GM12878 (cell line): ENCODE data around the gene ASB6. TPM values are rescaled to one million over a fixed set of nuclear protein-coding genes. Genes with fewer than 3 reads are reported as not detected.

ENCODE experiments used
- ATAC-seq: fragments of 200-7000 bp; cut with Tn5 transposase; 3 replicates; pipeline ENCODE4 v1.9.1; 2020; ENCODE audit warnings: mild to moderate bottlenecking, moderate library complexity
- BruUV-seq: library from RNA; stranded (reverse); fragments of 400-500 nt; replicated peaks from 2 replicates; lab custom pipeline; 2021; lab: Mats Ljungman, UMichigan
- CTCF ChIA-PET: fragments of 300-600 bp; sonication (Branson Sonifier 250); formaldehyde crosslinking; extraction: SDS; loops from one replicate; lab custom pipeline; 2021; ENCODE audit warnings: inconsistent platforms; lab: Yijun Ruan, JAX
- POLR2A ChIA-PET: fragments of 350-600 bp; formaldehyde crosslinking; extraction: SDS; loops from one replicate; lab custom pipeline; 2021; ENCODE audit warnings: inconsistent platforms; lab: Charles Lee
- RAD21 ChIA-PET: fragments of 300-600 bp; sonication (Branson Sonifier 250); formaldehyde crosslinking; loops from one replicate; lab custom pipeline; 2023; ENCODE audit warnings: antibody characterized with exemption; ENCODE audit not compliant: unreplicated experiment; lab: Charles Lee
- SMC1A ChIA-PET: fragments of 300-600 bp; sonication (Branson Sonifier 250); formaldehyde crosslinking; loops from one replicate; lab custom pipeline; 2023; ENCODE audit not compliant: unreplicated experiment, uncharacterized antibody; lab: Charles Lee
- DNase-seq: peaks from one replicate; pipeline ENCODE4 v3.0.0-alpha.2; 2011; ENCODE audit warnings: low read depth, low spot score
- FAIRE-seq: peaks from 3 replicates; lab custom pipeline; 2011; peaks lifted over from hg19 to GRCh38; lab: Jason Lieb, UNC
- H2AFZ ChIP-seq: 2 replicates; pipeline ENCODE4 v1.6.0; 2011; ENCODE audit warnings: low read depth, low read length, control low read depth; ENCODE audit not compliant: control insufficient read depth
- H3K27ac ChIP-seq: 2 replicates; pipeline ENCODE4 v1.5.1; 2011; ENCODE audit warnings: control low read depth; ENCODE audit not compliant: control insufficient read depth, insufficient read depth
- H3K27me3 ChIP-seq, 2 experiments: replicated peaks in 1 of 2; 2 replicates each; pipeline versions ENCODE4 v1.6.0 to v1.6.1; 2011; ENCODE audit warnings: low read length in 1 of 2; ENCODE audit not compliant: control insufficient read depth in 2 of 2, insufficient read depth in 2 of 2
- H3K36me3 ChIP-seq, 2 experiments: 2 replicates each; pipeline ENCODE4 v1.5.1; 2011; ENCODE audit warnings: low read length in 1 of 2; ENCODE audit not compliant: control insufficient read depth in 2 of 2, insufficient read depth in 2 of 2
- H3K4me1 ChIP-seq: 2 replicates; pipeline ENCODE4 v1.6.1; 2011; ENCODE audit warnings: mild to moderate bottlenecking, low read length, moderate library complexity, mixed read lengths; ENCODE audit not compliant: control insufficient read depth, insufficient read depth
- H3K4me2 ChIP-seq: 2 replicates; pipeline ENCODE4 v1.6.0; 2011; ENCODE audit warnings: control low read depth; ENCODE audit not compliant: control insufficient read depth, insufficient read depth
- H3K4me3 ChIP-seq: fragments of 200-600 bp; sonication (generic); 2 replicates; pipeline ENCODE4 v1.5.1; 2016
- H3K79me2 ChIP-seq: 2 replicates; pipeline ENCODE4 v1.6.0; 2011; ENCODE audit warnings: low read length; ENCODE audit not compliant: control insufficient read depth, insufficient read depth
- H3K9ac ChIP-seq: 2 replicates; pipeline ENCODE4 v1.8.0; 2011; ENCODE audit warnings: low read length, control low read depth, mixed read lengths; ENCODE audit not compliant: control insufficient read depth, insufficient read depth
- H3K9me3 ChIP-seq: replicated peaks from 3 replicates; pipeline ENCODE4 v1.5.1; 2011; ENCODE audit warnings: mild to moderate bottlenecking, low read length; ENCODE audit not compliant: control insufficient read depth, insufficient read depth
- H4K20me1 ChIP-seq: 2 replicates; pipeline ENCODE4 v1.6.0; 2011; ENCODE audit not compliant: control insufficient read depth, insufficient read depth
- CREB1 ChIP-seq: IDR thresholded peaks from 2 replicates; pipeline ENCODE4 v1.6.1; 2012; ENCODE audit warnings: low read depth, mild to moderate bottlenecking, inconsistent platforms
- ELK1 ChIP-seq: IDR thresholded peaks from 2 replicates; pipeline ENCODE4 v1.6.1; 2012; ENCODE audit warnings: low read depth, low read length, improper control_type of control experiment
- GABPA ChIP-seq: IDR thresholded peaks from 2 replicates; pipeline ENCODE4 v1.6.1; 2014; ENCODE audit warnings: antibody characterized with exemption, low read depth, mild to moderate bottlenecking, inconsistent platforms
- IRF4 ChIP-seq: IDR thresholded peaks from 2 replicates; pipeline ENCODE4 v1.6.1; 2011; ENCODE audit warnings: low read depth, low read length
- KLF5 ChIP-seq: fragments of 450-650 bp; IDR thresholded peaks from 2 replicates; pipeline ENCODE4 v1.6.1; 2014; ENCODE audit warnings: mild to moderate bottlenecking; ENCODE audit not compliant: partially characterized antibody
- NR2C2 ChIP-seq: IDR thresholded peaks from 2 replicates; pipeline ENCODE4 v1.6.1; 2011; ENCODE audit warnings: borderline replicate concordance, low read depth; ENCODE audit not compliant: control insufficient read depth, insufficient read length
- POLR2A ChIP-seq: IDR thresholded peaks from 2 replicates; pipeline ENCODE4 v1.6.1; 2011; ENCODE audit warnings: low read depth, mild to moderate bottlenecking, low read length
- POLR2AphosphoS2 ChIP-seq: IDR thresholded peaks from 2 replicates; pipeline ENCODE4 v1.6.1; 2011; ENCODE audit warnings: low read depth, mild to moderate bottlenecking, low read length, improper control_type of control experiment, moderate library complexity
- SMAD1 ChIP-seq: fragments of 450-650 bp; IDR thresholded peaks from 2 replicates; pipeline ENCODE4 v1.6.1; 2018; ENCODE audit warnings: mild to moderate bottlenecking, low read depth; ENCODE audit not compliant: partially characterized antibody
- SMC3 ChIP-seq: IDR thresholded peaks from 2 replicates; pipeline ENCODE4 v1.6.1; 2011; ENCODE audit warnings: low read length, improper control_type of control experiment, borderline replicate concordance
- ZNF274 ChIP-seq: IDR thresholded peaks from one replicate; pipeline ENCODE4 v1.8.0; 2011; ENCODE audit not compliant: insufficient read length, insufficient read depth
- WGBS: methylation state at CpG from one replicate; pipeline ENCODE4 v1.1.6; 2016; ENCODE audit warnings: low lambda C conversion rate; ENCODE audit not compliant: insufficient replicate concordance, insufficient coverage; ENCODE audit errors: missing lambda C conversion rate; 5-methylcytosine and 5-hydroxymethylcytosine counted together
- in situ Hi-C: fragments of 300-500 bp; cut with MboI; formaldehyde crosslinking; loops from 9 replicates; pipeline ENCODE4 v1.14.3; 2018; ENCODE audit warnings: mixed read lengths
- intact Hi-C: fragments of 100-400 bp; cut with micrococcal nuclease; formaldehyde crosslinking; loops from one replicate; pipeline ENCODE4 v1.14.2; 2022; ENCODE audit not compliant: unreplicated experiment
- polyA plus RNA-seq, 11 experiments: library from polyadenylated mRNA; depleted of rRNA in 4 of 11; unstranded in 6 of 11; stranded (reverse) in 5 of 11; fragments of >200 nt; fragmentation: Nextera tagmentation in 4 of 11; fragmentation: Illumina TruSeq in 1 of 11; extraction: Ambion mirVana in 4 of 11; extraction: Trizol in 1 of 11; gene quantifications; 1 replicate in 1 of 11; 2 replicates in 10 of 11; pipeline versions ENCODE4 v1.2.1 to v1.2.3, GENCODE V29; 2011 to 2016; ENCODE audit warnings: inconsistent platforms in 2 of 11, missing spikeins in 2 of 11, low read depth in 1 of 11
- total RNA-seq, 4 experiments: library from RNA; depleted of rRNA in 3 of 4; stranded (reverse); fragments of >200 nt in 3 of 4; fragmentation: Illumina TruSeq in 1 of 4; extraction: Trizol in 1 of 4; gene quantifications; 2 replicates each; pipeline versions ENCODE4 v1.2.1 to v1.2.3, GENCODE V29; 2013 to 2021
- TF ChIP-seq, protein P1 (sequence below): IDR thresholded peaks from 2 replicates; pipeline ENCODE4 v1.6.1; 2012; ENCODE audit warnings: low read length, inconsistent platforms
- TF ChIP-seq, protein P2 (sequence below): fragments of 450-650 bp; IDR thresholded peaks from 2 replicates; pipeline ENCODE4 v1.6.1; 2017; ENCODE audit warnings: antibody characterized with exemption, mild to moderate bottlenecking, moderate library complexity
- TF ChIP-seq, protein P3 (sequence below): fragments of 450-650 bp; IDR thresholded peaks from 2 replicates; pipeline ENCODE4 v1.6.1; 2017; ENCODE audit warnings: low read depth, mild to moderate bottlenecking, moderate library complexity
- TF ChIP-seq, protein P4 (sequence below): fragments of 450-650 bp; conservative IDR thresholded peaks from 2 replicates; pipeline ENCODE4 v1.6.1; 2017; ENCODE audit warnings: mild to moderate bottlenecking, moderate library complexity

ASB6 gene
- total and polyA plus RNA-seq, 10 of the 15 experiments (the other 5 are each of a cell fraction or from before 2014, with no cell fraction given) = 0.80 to 18.2 (median 9.9) TPM

DNA sequence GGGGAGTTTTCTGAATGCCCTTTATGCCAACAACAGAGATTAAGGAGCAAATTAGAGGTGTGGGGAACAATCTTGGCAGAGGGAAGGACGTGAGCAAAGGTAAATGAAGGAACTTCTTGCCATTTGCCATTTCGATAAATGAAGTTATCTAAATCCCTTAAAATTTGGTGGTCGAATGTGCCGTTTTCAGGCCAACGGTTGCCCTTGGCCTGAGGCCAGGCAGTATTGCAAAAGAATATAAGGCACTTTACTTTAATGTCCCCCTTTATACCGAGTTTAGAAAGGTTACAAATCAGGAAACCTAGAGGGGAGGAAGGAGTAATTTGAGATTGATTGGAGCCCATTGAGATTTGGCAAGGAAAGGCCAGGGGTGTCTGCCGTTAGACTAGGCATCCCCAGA, 47.3 kb downstream of the ASB6 start:
- no peak for FAIRE-seq
- Histone ChIP-seq H3K79me2 (no peaks in the 10 kb centered on the region), H3K36me3 (no peaks in the 10 kb centered on the region), H3K27ac (no peak overlapping the region), H2AFZ (no peak overlapping the region), H3K4me1 (peaks cover 20% of the 10 kb centered on the region)
- CTCF ChIA-PET = interaction anchor here (0.9 kb wide), 1 partner anchor 15 kb away, joined by 3 read pairs; no protein-coding TSS in a partner anchor
- intact Hi-C loops = no loop called here
- DNase-seq = no peak
- SMC1A ChIA-PET = interaction anchor here (2.0 to 4.1 kb wide), 2 partner anchors 10 to 11 kb away, joined by 11 to 75 read pairs; no protein-coding TSS in a partner anchor
- TF ChIP-seq SMAD1 (no peak), POLR2AphosphoS2 (no peak), KLF5 (no peak), POLR2A (no peak), ELK1 (no peak), ZNF274 (no peak), IRF4 (no peak), CREB1 (no peak), GABPA (no peak), SMC3 (no peak), NR2C2 (no peak)
- TF ChIP-seq, protein P1, sequence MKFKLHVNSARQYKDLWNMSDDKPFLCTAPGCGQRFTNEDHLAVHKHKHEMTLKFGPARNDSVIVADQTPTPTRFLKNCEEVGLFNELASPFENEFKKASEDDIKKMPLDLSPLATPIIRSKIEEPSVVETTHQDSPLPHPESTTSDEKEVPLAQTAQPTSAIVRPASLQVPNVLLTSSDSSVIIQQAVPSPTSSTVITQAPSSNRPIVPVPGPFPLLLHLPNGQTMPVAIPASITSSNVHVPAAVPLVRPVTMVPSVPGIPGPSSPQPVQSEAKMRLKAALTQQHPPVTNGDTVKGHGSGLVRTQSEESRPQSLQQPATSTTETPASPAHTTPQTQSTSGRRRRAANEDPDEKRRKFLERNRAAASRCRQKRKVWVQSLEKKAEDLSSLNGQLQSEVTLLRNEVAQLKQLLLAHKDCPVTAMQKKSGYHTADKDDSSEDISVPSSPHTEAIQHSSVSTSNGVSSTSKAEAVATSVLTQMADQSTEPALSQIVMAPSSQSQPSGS = no peak
- TF ChIP-seq, protein P2, sequence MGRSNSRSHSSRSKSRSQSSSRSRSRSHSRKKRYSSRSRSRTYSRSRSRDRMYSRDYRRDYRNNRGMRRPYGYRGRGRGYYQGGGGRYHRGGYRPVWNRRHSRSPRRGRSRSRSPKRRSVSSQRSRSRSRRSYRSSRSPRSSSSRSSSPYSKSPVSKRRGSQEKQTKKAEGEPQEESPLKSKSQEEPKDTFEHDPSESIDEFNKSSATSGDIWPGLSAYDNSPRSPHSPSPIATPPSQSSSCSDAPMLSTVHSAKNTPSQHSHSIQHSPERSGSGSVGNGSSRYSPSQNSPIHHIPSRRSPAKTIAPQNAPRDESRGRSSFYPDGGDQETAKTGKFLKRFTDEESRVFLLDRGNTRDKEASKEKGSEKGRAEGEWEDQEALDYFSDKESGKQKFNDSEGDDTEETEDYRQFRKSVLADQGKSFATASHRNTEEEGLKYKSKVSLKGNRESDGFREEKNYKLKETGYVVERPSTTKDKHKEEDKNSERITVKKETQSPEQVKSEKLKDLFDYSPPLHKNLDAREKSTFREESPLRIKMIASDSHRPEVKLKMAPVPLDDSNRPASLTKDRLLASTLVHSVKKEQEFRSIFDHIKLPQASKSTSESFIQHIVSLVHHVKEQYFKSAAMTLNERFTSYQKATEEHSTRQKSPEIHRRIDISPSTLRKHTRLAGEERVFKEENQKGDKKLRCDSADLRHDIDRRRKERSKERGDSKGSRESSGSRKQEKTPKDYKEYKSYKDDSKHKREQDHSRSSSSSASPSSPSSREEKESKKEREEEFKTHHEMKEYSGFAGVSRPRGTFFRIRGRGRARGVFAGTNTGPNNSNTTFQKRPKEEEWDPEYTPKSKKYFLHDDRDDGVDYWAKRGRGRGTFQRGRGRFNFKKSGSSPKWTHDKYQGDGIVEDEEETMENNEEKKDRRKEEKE = no peak
- TF ChIP-seq, protein P3, sequence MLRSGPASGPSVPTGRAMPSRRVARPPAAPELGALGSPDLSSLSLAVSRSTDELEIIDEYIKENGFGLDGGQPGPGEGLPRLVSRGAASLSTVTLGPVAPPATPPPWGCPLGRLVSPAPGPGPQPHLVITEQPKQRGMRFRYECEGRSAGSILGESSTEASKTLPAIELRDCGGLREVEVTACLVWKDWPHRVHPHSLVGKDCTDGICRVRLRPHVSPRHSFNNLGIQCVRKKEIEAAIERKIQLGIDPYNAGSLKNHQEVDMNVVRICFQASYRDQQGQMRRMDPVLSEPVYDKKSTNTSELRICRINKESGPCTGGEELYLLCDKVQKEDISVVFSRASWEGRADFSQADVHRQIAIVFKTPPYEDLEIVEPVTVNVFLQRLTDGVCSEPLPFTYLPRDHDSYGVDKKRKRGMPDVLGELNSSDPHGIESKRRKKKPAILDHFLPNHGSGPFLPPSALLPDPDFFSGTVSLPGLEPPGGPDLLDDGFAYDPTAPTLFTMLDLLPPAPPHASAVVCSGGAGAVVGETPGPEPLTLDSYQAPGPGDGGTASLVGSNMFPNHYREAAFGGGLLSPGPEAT = no peak
- TF ChIP-seq, protein P4, sequence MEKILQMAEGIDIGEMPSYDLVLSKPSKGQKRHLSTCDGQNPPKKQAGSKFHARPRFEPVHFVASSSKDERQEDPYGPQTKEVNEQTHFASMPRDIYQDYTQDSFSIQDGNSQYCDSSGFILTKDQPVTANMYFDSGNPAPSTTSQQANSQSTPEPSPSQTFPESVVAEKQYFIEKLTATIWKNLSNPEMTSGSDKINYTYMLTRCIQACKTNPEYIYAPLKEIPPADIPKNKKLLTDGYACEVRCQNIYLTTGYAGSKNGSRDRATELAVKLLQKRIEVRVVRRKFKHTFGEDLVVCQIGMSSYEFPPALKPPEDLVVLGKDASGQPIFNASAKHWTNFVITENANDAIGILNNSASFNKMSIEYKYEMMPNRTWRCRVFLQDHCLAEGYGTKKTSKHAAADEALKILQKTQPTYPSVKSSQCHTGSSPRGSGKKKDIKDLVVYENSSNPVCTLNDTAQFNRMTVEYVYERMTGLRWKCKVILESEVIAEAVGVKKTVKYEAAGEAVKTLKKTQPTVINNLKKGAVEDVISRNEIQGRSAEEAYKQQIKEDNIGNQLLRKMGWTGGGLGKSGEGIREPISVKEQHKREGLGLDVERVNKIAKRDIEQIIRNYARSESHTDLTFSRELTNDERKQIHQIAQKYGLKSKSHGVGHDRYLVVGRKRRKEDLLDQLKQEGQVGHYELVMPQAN = no peak
- TF ChIP-seq, all 136 proteins: peak for 0
- WGBS = 25% methylated on average over 7 of the region's 7 CpGs
- H3K27me3 ChIP-seq = no peaks in the 10 kb centered on the region
- no peak overlapping the region for H3K4me3 ChIP-seq
- no peak overlapping the region for H3K9ac ChIP-seq
- H4K20me1 ChIP-seq = no peaks in the 10 kb centered on the region
- no peak for ATAC-seq
- in situ Hi-C loops = no loop called here
- ChIA-PET RAD21 (interaction anchor here (3.4 kb wide), 1 partner anchor 10 kb away, joined by 61 read pairs; no protein-coding TSS in a partner anchor), POLR2A (interaction anchor here (4.2 kb wide), 1 partner anchor 12 kb away, joined by 70 read pairs; no protein-coding TSS in a partner anchor)
- no peak overlapping the region; the same call in 1 of the 2 replicates for H3K4me2 ChIP-seq
- no TSS peak for BruUV-seq
- H3K9me3 ChIP-seq = no peaks in the 10 kb centered on the region
